A549 (cell line): ENCODE results near the gene ZNF195.

Experiments
- CEBPB ChIP-seq, 2 experiments: fragments of >200 bp in 1 of 2; sonication (Bioruptor Twin) in 1 of 2; formaldehyde crosslinking in 1 of 2; IDR thresholded peaks; 2 replicates each; pipeline ENCODE4 v1.6.1; 2012 to 2016
- EP300 ChIP-seq, 2 experiments: fragments of >200 bp; sonication (Bioruptor Twin); formaldehyde crosslinking; IDR thresholded peaks; 2 replicates in 1 of 2; 3 replicates in 1 of 2; pipeline ENCODE4 v1.6.1; 2016 to 2017
- POLR2A ChIP-seq: IDR thresholded peaks from 2 replicates; pipeline ENCODE4 v1.6.1; 2012; ENCODE audit warnings: mild to moderate bottlenecking, low read length
- RAD21 ChIP-seq, 2 experiments: fragments of >200 bp in 1 of 2; sonication (Bioruptor Twin) in 1 of 2; formaldehyde crosslinking in 1 of 2; IDR thresholded peaks in 1 of 2; conservative IDR thresholded peaks in 1 of 2; 2 replicates in 1 of 2; 3 replicates in 1 of 2; pipeline ENCODE4 v1.6.1; 2012 to 2018; ENCODE audit warnings: inconsistent platforms in 1 of 2
- ZFP36 ChIP-seq: fragments of 450-650 bp; IDR thresholded peaks from 2 replicates; pipeline ENCODE4 v1.6.1; 2014; ENCODE audit warnings: borderline replicate concordance; ENCODE audit not compliant: partially characterized antibody
- TF ChIP-seq, protein P1 (sequence below): fragments of >200 bp; sonication (Bioruptor Twin); formaldehyde crosslinking; IDR thresholded peaks from 3 replicates; pipeline ENCODE4 v1.5.1; 2016
- TF ChIP-seq, protein P2 (sequence below): IDR thresholded peaks from 2 replicates; pipeline ENCODE4 v1.6.1; 2012; ENCODE audit warnings: low read depth, borderline replicate concordance
- TF ChIP-seq, protein P3 (sequence below): fragments of 150-350 bp; IDR thresholded peaks from 2 replicates; pipeline ENCODE4 v1.6.1; 2014; ENCODE audit warnings: low read depth, mild to moderate bottlenecking, low read length

DNA sequence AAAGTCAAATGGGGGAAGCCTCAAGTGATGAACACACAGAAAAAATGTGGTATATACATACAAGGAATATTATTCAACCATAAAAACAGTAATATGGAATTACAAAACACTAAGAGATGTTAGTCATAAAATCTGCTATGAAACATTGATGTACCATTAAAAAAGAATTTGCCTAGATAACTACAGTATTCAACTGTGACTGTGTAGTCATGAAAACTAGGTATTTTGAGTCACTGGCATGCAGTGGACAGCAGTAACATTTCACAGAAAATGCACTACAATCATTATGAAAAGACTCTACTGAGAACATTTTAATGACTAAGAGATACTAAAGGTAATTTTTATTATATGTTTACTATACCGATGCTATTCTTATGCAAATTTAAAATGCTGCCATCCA lies 11.7 kb downstream of the ZNF195 start:
- TF ChIP-seq, protein P1, sequence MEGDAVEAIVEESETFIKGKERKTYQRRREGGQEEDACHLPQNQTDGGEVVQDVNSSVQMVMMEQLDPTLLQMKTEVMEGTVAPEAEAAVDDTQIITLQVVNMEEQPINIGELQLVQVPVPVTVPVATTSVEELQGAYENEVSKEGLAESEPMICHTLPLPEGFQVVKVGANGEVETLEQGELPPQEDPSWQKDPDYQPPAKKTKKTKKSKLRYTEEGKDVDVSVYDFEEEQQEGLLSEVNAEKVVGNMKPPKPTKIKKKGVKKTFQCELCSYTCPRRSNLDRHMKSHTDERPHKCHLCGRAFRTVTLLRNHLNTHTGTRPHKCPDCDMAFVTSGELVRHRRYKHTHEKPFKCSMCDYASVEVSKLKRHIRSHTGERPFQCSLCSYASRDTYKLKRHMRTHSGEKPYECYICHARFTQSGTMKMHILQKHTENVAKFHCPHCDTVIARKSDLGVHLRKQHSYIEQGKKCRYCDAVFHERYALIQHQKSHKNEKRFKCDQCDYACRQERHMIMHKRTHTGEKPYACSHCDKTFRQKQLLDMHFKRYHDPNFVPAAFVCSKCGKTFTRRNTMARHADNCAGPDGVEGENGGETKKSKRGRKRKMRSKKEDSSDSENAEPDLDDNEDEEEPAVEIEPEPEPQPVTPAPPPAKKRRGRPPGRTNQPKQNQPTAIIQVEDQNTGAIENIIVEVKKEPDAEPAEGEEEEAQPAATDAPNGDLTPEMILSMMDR, result no peak
- no peak for TF ChIP-seq ZFP36
- no peak for TF ChIP-seq RAD21 (conservative IDR thresholded peaks at IDR 0.05 in 1 of 2, IDR thresholded peaks at IDR 0.05 in 1 of 2)
- TF ChIP-seq EP300 (IDR thresholded peaks at IDR 0.05), result no peak
- no peak for TF ChIP-seq CEBPB (IDR thresholded peaks at IDR 0.05)
- TF ChIP-seq, protein P2, sequence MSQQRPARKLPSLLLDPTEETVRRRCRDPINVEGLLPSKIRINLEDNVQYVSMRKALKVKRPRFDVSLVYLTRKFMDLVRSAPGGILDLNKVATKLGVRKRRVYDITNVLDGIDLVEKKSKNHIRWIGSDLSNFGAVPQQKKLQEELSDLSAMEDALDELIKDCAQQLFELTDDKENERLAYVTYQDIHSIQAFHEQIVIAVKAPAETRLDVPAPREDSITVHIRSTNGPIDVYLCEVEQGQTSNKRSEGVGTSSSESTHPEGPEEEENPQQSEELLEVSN, result no peak
- TF ChIP-seq POLR2A, result no peak
- TF ChIP-seq, protein P3, sequence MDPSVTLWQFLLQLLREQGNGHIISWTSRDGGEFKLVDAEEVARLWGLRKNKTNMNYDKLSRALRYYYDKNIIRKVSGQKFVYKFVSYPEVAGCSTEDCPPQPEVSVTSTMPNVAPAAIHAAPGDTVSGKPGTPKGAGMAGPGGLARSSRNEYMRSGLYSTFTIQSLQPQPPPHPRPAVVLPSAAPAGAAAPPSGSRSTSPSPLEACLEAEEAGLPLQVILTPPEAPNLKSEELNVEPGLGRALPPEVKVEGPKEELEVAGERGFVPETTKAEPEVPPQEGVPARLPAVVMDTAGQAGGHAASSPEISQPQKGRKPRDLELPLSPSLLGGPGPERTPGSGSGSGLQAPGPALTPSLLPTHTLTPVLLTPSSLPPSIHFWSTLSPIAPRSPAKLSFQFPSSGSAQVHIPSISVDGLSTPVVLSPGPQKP, result no peak
